ENCODE data around the gene MAP3K7CL. TPM values are rescaled to one million over a fixed set of nuclear protein-coding genes. Genes with fewer than 3 reads are reported as not detected.

Gene MAP3K7CL
- total RNA-seq, 1 donor from 2014 or later: 6.9 TPM

DNA sequence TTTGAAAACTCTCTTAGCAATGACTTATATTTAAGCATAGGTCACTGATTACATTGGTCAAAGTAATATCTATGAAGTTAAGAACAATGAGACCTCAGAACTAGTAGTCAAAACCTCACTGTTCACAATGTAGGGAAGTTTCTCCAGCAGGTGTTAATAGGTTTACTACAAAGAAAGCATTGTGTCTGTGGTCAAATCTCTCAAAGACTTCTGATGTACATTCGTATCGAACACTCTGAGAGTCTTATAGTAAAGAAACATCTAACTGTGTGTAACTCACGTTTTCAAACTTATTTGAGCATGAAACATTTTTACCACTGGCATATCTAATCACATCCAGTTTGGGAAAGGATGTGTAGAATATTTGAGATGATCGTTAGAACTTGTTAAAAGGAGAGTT, 76.0 kb downstream of the MAP3K7CL start:
- DNase-seq (ENCODE audit: extremely low spot score in 2 of 2): no peak
- H3K36me3 ChIP-seq: no peaks in the 10 kb centered on the region
- no peaks in the 10 kb centered on the region for H3K9me3 ChIP-seq
- intact Hi-C loops (cut with DNase I): no loop called here
- peaks cover 9% of the 10 kb centered on the region for H3K4me1 ChIP-seq
- H3K27ac ChIP-seq: no peak overlapping the region
- TF ChIP-seq, protein P1, sequence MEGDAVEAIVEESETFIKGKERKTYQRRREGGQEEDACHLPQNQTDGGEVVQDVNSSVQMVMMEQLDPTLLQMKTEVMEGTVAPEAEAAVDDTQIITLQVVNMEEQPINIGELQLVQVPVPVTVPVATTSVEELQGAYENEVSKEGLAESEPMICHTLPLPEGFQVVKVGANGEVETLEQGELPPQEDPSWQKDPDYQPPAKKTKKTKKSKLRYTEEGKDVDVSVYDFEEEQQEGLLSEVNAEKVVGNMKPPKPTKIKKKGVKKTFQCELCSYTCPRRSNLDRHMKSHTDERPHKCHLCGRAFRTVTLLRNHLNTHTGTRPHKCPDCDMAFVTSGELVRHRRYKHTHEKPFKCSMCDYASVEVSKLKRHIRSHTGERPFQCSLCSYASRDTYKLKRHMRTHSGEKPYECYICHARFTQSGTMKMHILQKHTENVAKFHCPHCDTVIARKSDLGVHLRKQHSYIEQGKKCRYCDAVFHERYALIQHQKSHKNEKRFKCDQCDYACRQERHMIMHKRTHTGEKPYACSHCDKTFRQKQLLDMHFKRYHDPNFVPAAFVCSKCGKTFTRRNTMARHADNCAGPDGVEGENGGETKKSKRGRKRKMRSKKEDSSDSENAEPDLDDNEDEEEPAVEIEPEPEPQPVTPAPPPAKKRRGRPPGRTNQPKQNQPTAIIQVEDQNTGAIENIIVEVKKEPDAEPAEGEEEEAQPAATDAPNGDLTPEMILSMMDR (IDR thresholded peaks at IDR 0.05): no peak
- no peak for TF ChIP-seq POLR2A (IDR thresholded peaks at IDR 0.05)
- TF ChIP-seq POLR2AphosphoS5 (IDR thresholded peaks at IDR 0.05; ENCODE audit: insufficient read depth in 1 of 2, low read depth in 1 of 2): no peak
- H3K4me3 ChIP-seq: no peak overlapping the region
- no peaks in the 10 kb centered on the region for H3K27me3 ChIP-seq

DNA sequence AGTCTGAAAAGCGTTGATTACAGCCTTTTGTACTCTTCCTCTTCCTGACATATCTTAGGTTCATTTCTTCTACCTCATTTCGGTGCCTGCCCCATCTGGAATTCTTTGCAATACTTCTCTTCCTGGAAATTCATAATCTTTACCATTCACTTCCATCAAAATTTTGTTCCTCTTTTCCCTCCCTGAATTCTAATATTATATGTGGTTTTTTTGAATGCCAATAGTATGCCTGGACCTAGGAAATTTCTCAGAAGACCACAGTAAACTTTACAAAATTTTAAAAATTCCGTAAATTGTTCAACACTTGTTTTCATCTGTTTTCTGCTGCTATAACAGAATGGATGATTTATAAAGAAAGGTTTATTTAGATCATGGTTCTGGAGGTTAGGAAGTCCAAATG, 76.8 kb downstream of the MAP3K7CL start:
- Histone ChIP-seq H3K4me1 (peaks cover 9% of the 10 kb centered on the region), H3K36me3 (no peaks in the 10 kb centered on the region), H3K27me3 (no peaks in the 10 kb centered on the region), H3K4me3 (no peak overlapping the region), H3K27ac (no peak overlapping the region), H3K9me3 (no peaks in the 10 kb centered on the region)
- intact Hi-C loops (cut with DNase I): no loop called here
- no peak for DNase-seq (ENCODE audit: extremely low spot score in 2 of 2)
- TF ChIP-seq POLR2AphosphoS5 (IDR thresholded peaks at IDR 0.05; ENCODE audit: insufficient read depth in 1 of 2, low read depth in 1 of 2) (no peak), POLR2A (IDR thresholded peaks at IDR 0.05) (no peak)
- TF ChIP-seq, protein P1 (IDR thresholded peaks at IDR 0.05): no peak

DNA sequence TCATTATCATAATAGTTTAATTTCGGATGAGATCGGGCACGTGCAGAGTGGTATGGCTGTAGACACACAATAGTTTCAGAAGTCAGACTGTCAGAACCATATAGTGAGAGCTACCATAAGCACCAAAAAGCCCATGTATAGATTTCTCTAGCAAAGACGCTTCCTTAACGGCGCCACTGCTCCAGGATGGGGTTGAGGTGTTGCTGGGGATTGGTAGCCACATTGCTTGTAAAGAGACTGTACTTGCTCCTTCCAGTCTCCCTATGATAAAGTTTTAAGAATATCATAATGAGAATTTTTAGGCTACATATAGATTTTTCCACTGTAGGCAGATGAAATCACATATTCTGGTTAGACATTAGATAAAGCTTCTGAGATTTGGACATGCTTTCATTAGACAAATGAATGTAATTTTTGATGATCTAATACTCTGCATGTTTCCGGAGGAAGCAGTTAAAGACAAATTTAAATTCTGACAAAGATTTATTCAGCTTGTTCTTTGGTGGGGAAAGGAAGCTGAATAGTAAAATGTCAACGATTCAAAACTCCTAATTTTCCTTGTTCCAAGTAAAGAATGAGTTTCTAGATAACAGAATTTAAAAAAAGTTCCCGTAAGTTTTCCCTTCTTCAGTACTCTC, 77.7 kb downstream of the MAP3K7CL start:
- no peaks in the 10 kb centered on the region for H3K9me3 ChIP-seq
- H3K27me3 ChIP-seq: no peaks in the 10 kb centered on the region
- intact Hi-C loops (cut with DNase I): no loop called here
- H3K36me3 ChIP-seq: no peaks in the 10 kb centered on the region
- no peak overlapping the region for H3K4me3 ChIP-seq
- peaks cover 9% of the 10 kb centered on the region for H3K4me1 ChIP-seq
- TF ChIP-seq, protein P1 (IDR thresholded peaks at IDR 0.05): no peak
- H3K27ac ChIP-seq: no peak overlapping the region
- DNase-seq (ENCODE audit: extremely low spot score in 2 of 2): no peak

DNA sequence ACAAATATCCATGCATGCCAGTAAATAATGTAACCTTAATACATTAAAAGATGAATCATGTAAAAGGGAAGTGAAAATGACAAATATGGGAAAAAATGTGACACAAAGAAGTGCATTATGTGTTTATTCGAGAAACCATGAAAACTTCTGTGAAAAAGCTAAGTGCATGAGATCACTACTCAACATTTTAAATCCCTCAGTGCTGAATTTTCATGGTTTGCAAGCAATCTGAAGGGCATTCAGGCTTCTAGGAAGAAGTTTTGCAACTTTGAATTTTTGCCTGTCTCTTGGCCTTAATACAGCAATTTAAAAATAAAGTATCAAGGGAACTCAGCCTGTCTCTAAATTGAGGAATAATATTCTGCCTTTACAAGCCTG, 78.2 kb downstream of the MAP3K7CL start:
- Histone ChIP-seq H3K9me3 (no peaks in the 10 kb centered on the region), H3K27ac (no peak overlapping the region), H3K27me3 (no peaks in the 10 kb centered on the region), H3K36me3 (no peaks in the 10 kb centered on the region), H3K4me3 (no peak overlapping the region), H3K4me1 (peaks cover 9% of the 10 kb centered on the region)
- TF ChIP-seq, protein P1 (IDR thresholded peaks at IDR 0.05): no peak
- TF ChIP-seq POLR2A (IDR thresholded peaks at IDR 0.05) (no peak), POLR2AphosphoS5 (IDR thresholded peaks at IDR 0.05; ENCODE audit: insufficient read depth in 1 of 2, low read depth in 1 of 2) (no peak)
- no peak for DNase-seq (ENCODE audit: extremely low spot score in 2 of 2)
- intact Hi-C loops (cut with DNase I): no loop called here

DNA sequence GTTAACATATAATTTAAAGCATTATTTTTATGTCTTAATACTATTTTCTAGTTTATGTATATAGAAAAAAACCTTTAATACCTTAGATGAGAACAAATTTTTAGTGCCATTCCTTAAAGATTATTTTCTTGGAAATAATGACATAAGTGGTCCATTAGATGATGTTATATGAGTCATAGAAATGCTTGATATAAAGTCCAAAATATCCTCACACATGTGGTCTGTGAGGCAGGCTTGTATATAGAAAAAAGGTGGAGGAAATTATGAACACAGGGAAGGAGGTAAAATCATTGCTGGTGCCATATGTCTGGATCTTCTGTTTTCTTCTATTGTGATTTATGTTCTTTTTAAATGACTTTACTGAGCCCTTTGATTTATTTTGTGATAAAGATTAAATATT, 79.3 kb downstream of the MAP3K7CL start:
- Histone ChIP-seq H3K36me3 (no peaks in the 10 kb centered on the region), H3K27me3 (no peaks in the 10 kb centered on the region), H3K4me1 (peaks cover 9% of the 10 kb centered on the region), H3K4me3 (no peak overlapping the region), H3K27ac (no peak overlapping the region), H3K9me3 (no peaks in the 10 kb centered on the region)
- TF ChIP-seq POLR2A (IDR thresholded peaks at IDR 0.05): no peak
- TF ChIP-seq POLR2AphosphoS5 (IDR thresholded peaks at IDR 0.05; ENCODE audit: insufficient read depth in 1 of 2, low read depth in 1 of 2): no peak
- TF ChIP-seq, protein P1 (IDR thresholded peaks at IDR 0.05): no peak
- DNase-seq (ENCODE audit: extremely low spot score in 2 of 2): no peak
- intact Hi-C loops (cut with DNase I): no loop called here

Measured in vagina (tissue), 2 donors.